Gastrocnemius medialis (tissue), 4 donors: ENCODE data around the gene TIGD3. TPM values are rescaled to one million over a fixed set of nuclear protein-coding genes. Genes with fewer than 3 reads are reported as not detected.

Experiments used
- ATAC-seq, 2 donors: fragments of 150-250 bp; one replicate each; pipeline ENCODE4 v1.9.1; 2016
- DNase-seq, 2 donors: peaks; one replicate each; pipeline ENCODE4 v3.0.0-alpha.2; 2019
- H3K27ac ChIP-seq, 4 donors: fragments of 200-600 bp; sonication (generic); 1 replicate in 1 of 4; 2 replicates in 3 of 4; pipeline ENCODE4 v1.5.1; 2016 to 2018; ENCODE audit warnings: mild to moderate bottlenecking in 2 of 4, moderate library complexity in 1 of 4
- H3K27me3 ChIP-seq, 3 donors: fragments of 200-600 bp; sonication (generic) in 2 of 3; 1 replicate in 1 of 3; 2 replicates in 2 of 3; pipeline versions ENCODE4 v1.5.1 to v1.6.0; 2016 to 2019; ENCODE audit warnings: mild to moderate bottlenecking in 1 of 3, moderate library complexity in 1 of 3
- H3K36me3 ChIP-seq, 2 donors: fragments of 200-600 bp; sonication (generic) in 1 of 2; one replicate each; pipeline ENCODE4 v1.5.1; 2017 to 2018
- H3K4me1 ChIP-seq, 2 donors: fragments of 200-600 bp; sonication (generic) in 1 of 2; one replicate each; pipeline ENCODE4 v1.5.1; 2016 to 2017; ENCODE audit warnings: mild to moderate bottlenecking in 2 of 2
- H3K4me3 ChIP-seq, 4 donors: fragments of 200-600 bp; sonication (generic) in 3 of 4; 1 replicate in 1 of 4; 2 replicates in 3 of 4; pipeline ENCODE4 v1.5.1; 2016 to 2019; ENCODE audit warnings: mild to moderate bottlenecking in 2 of 4
- H3K9me3 ChIP-seq, 3 donors: fragments of 200-600 bp; sonication (generic) in 2 of 3; 1 replicate in 1 of 3; 2 replicates in 2 of 3; pipeline ENCODE4 v1.5.1; 2016 to 2019
- POLR2A ChIP-seq, 2 donors: fragments of 450-650 bp; IDR thresholded peaks; one replicate each; pipeline ENCODE4 v1.6.1; 2017; ENCODE audit warnings: antibody characterized with exemption in 2 of 2, mild to moderate bottlenecking in 2 of 2, moderate library complexity in 2 of 2
- in situ Hi-C, 4 donors: fragments of 200-750 bp; cut with MboI; loops; one replicate each; pipeline versions ENCODE4 v1.15.0 to v1.8.0; 2017; ENCODE audit warnings: low sequenced_read_pairs in 4 of 4
- intact Hi-C: fragments of 100-400 bp; cut with DNase I; formaldehyde crosslinking; loops from one replicate; pipeline ENCODE4 v1.15.1; 2023; ENCODE audit warnings: low total_unique reads
- total RNA-seq, 4 donors: library from RNA; depleted of rRNA; stranded (reverse); fragments of >200 nt; gene quantifications; one replicate each; pipeline versions ENCODE4 v1.1.0 to v1.2.3, GENCODE V29; 2016
- TF ChIP-seq, protein P1 (sequence below), 5 experiments: fragments of 450-650 bp in 3 of 5; fragments of 200-600 bp in 2 of 5; sonication (generic) in 2 of 5; IDR thresholded peaks in 4 of 5; conservative IDR thresholded peaks in 1 of 5; 1 replicate in 4 of 5; 2 replicates in 1 of 5; pipeline ENCODE4 v1.5.1; 2016 to 2019; ENCODE audit warnings: antibody characterized with exemption in 5 of 5, mild to moderate bottlenecking in 3 of 5, moderate library complexity in 3 of 5

Gene TIGD3
- total RNA-seq, 4 donors from 2014 or later, result 0.16 to 0.71 (median 0.48) TPM

DNA sequence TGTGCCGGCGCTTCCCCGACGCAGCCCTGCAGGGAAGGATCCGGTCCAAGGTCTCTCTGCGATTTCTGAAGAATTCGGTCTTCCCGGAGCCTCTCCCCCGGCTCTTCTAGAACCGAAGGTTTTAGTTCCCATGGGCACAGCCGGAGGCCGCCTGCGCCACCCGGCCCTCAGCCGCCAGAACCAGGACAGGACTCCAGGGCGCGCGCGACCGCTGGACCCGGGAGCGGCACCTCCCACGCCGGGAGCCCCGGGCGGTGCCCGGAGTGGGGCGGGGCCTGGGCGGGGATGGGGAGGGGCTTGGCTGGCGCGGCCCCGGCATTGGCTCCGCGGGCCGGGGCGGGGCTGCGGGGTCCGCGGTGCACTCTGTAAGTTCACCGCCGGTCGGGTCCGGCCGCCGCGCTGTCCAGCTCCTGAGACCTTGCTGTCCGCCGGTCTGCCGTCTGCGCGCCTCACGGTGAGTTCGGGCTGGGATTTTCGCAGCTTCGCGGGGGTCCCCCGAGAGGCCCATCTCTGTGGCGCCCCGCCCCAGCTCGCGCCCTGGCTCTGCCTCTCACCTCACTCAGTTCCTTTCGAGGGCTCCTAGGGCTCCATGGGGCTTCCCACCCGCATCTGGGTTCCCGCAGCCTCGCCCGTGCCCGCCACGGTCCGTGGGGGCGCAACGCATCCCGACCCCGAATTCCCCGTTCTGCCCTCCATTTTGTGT is 39.9 kb upstream of the TIGD3 start, which contains the start of gene CDC42EP2:
Gene CDC42EP2, plus strand, starts transcription at position 366 of the 703 bp plus-strand sequence. CDS start 6,033 bp downstream, outside the sequence.
- H3K4me3 ChIP-seq, result peak within 1 kb of the TSS; percentile 83 to 95 (median 92)
- ATAC-seq (peak; percentile 76 to 78), DNase-seq (peak; percentile 71 to 83)
- no peaks in the 10 kb centered on the region for H3K9me3 ChIP-seq
- TF ChIP-seq, protein P1, sequence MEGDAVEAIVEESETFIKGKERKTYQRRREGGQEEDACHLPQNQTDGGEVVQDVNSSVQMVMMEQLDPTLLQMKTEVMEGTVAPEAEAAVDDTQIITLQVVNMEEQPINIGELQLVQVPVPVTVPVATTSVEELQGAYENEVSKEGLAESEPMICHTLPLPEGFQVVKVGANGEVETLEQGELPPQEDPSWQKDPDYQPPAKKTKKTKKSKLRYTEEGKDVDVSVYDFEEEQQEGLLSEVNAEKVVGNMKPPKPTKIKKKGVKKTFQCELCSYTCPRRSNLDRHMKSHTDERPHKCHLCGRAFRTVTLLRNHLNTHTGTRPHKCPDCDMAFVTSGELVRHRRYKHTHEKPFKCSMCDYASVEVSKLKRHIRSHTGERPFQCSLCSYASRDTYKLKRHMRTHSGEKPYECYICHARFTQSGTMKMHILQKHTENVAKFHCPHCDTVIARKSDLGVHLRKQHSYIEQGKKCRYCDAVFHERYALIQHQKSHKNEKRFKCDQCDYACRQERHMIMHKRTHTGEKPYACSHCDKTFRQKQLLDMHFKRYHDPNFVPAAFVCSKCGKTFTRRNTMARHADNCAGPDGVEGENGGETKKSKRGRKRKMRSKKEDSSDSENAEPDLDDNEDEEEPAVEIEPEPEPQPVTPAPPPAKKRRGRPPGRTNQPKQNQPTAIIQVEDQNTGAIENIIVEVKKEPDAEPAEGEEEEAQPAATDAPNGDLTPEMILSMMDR (IDR thresholded peaks at IDR 0.05 in 4 of 5, conservative IDR thresholded peaks at IDR 0.05 in 1 of 5), result peak in 1 of 5 experiments; percentile 12
- peak; percentile 68 to 89 for TF ChIP-seq POLR2A (IDR thresholded peaks at IDR 0.05)
- peak within 1 kb of the TSS; percentile 86 to 92 (median 90) for H3K27ac ChIP-seq
- in situ Hi-C loops (loop anchor here in 2 of 4 donors (5.0 to 10.0 kb wide), 3 partner anchors 37 to 90 kb away; no protein-coding TSS in a partner anchor), intact Hi-C loops (loop anchor here (1.0 to 2.0 kb wide), 3 partner anchors 19 to 39 kb away; partner anchors contain the start of gene DPF2)
- no peaks in the 10 kb centered on the region for H3K36me3 ChIP-seq
- H3K27me3 ChIP-seq, result no peaks in the 10 kb centered on the region
- H3K4me1 ChIP-seq, result peaks cover 18 to 32% of the 10 kb centered on the region in 2 donors

- intact Hi-C loops, result loop anchor here (1.0 to 2.0 kb wide), 2 partner anchors 21 to 40 kb away; no protein-coding TSS in a partner anchor
- Histone ChIP-seq H3K27me3 (no peaks in the 10 kb centered on the region), H3K4me1 (peaks cover 18 to 25% of the 10 kb centered on the region in 2 donors), H3K36me3 (no peaks in the 10 kb centered on the region), H3K27ac (peak overlapping the region; percentile 86 to 92 (median 90)), H3K9me3 (no peaks in the 10 kb centered on the region), H3K4me3 (peak overlapping the region; percentile 83 to 95 (median 92))
- no peak for TF ChIP-seq POLR2A (IDR thresholded peaks at IDR 0.05)
- TF ChIP-seq, protein P1 (IDR thresholded peaks at IDR 0.05 in 4 of 5, conservative IDR thresholded peaks at IDR 0.05 in 1 of 5), result peak; percentile 86 to 99 (median 98)
- DNase-seq (peak; percentile 33 to 57), ATAC-seq (peak; percentile 47 to 53)
- in situ Hi-C loops, result loop anchor here in 2 of 4 donors (5.0 to 10.0 kb wide), 2 partner anchors 88 to 91 kb away; no protein-coding TSS in a partner anchor
These were observed 39.2 kb upstream of the TIGD3 start for GRCh38 chr11:65315204-65315865.

GRCh38 chr11:65315866-65316226 is 38.7 kb upstream of the TIGD3 start:
- peaks cover 0 to 4% of the 10 kb centered on the region in 2 donors for H3K36me3 ChIP-seq
- in situ Hi-C loops, result loop anchor here in 2 of 4 donors (5.0 to 10.0 kb wide), 2 partner anchors 89 to 91 kb away; no protein-coding TSS in a partner anchor
- H3K4me1 ChIP-seq, result peaks cover 18 to 20% of the 10 kb centered on the region in 2 donors
- H3K4me3 ChIP-seq, result peak overlapping the region; percentile 83 to 95 (median 92)
- no peaks in the 10 kb centered on the region for H3K9me3 ChIP-seq
- ATAC-seq, result no peak
- TF ChIP-seq POLR2A (IDR thresholded peaks at IDR 0.05), result no peak
- TF ChIP-seq, protein P1 (IDR thresholded peaks at IDR 0.05 in 4 of 5, conservative IDR thresholded peaks at IDR 0.05 in 1 of 5), result peak in 1 of 5 experiments; percentile 55
- no peaks in the 10 kb centered on the region for H3K27me3 ChIP-seq
- H3K27ac ChIP-seq, result peak overlapping the region; percentile 86 to 92 (median 90)
- DNase-seq, result no peak
- intact Hi-C loops, result loop anchor here (1.0 to 2.0 kb wide), 2 partner anchors 21 to 41 kb away; no protein-coding TSS in a partner anchor

- no peak for TF ChIP-seq POLR2A (IDR thresholded peaks at IDR 0.05)
- TF ChIP-seq, protein P1 (IDR thresholded peaks at IDR 0.05 in 4 of 5, conservative IDR thresholded peaks at IDR 0.05 in 1 of 5), result no peak
- intact Hi-C loops (no loop called here), in situ Hi-C loops (loop anchor here in 2 of 4 donors (5.0 to 10.0 kb wide), 2 partner anchors 89 to 92 kb away; no protein-coding TSS in a partner anchor)
- DNase-seq (peak; percentile 33 to 74), ATAC-seq (peak; percentile 14 to 18)
- peak overlapping the region; percentile 86 to 92 (median 90) for H3K27ac ChIP-seq
- peaks cover 0 to 9% of the 10 kb centered on the region in 2 donors for H3K36me3 ChIP-seq
- H3K27me3 ChIP-seq, result no peaks in the 10 kb centered on the region
- H3K4me3 ChIP-seq, result peak overlapping the region; percentile 83 to 95 (median 92)
- H3K4me1 ChIP-seq, result peaks cover 17 to 20% of the 10 kb centered on the region in 2 donors
- H3K9me3 ChIP-seq, result no peaks in the 10 kb centered on the region
These were observed 38.1 kb upstream of the TIGD3 start for GRCh38 chr11:65316227-65317024.
